Nephron progenitor cell (in vitro differentiated cells): ENCODE data around the gene PLXNA4.
A peak's percentile ranks its signal among the peaks of the same experiment; 100 is the strongest.

Experiments used
- DNase-seq: peaks from one replicate; pipeline ENCODE4 v3.0.0; 2021
- H3K27ac Mint-ChIP-seq: 2 replicates; pipeline ENCODE4 v1.8.0; 2021; ENCODE audit warnings: mild to moderate bottlenecking, moderate library complexity, mixed read lengths
- H3K27me3 Mint-ChIP-seq: 2 replicates; pipeline ENCODE4 v1.8.0; 2021; ENCODE audit warnings: mild to moderate bottlenecking, low read depth, mixed read lengths; ENCODE audit not compliant: poor library complexity
- H3K36me3 Mint-ChIP-seq: 2 replicates; pipeline ENCODE4 v1.8.0; 2021; ENCODE audit warnings: low read depth, mixed read lengths
- H3K4me1 Mint-ChIP-seq: 2 replicates; pipeline ENCODE4 v1.8.0; 2021; ENCODE audit warnings: mixed read lengths
- H3K4me3 Mint-ChIP-seq: 2 replicates; pipeline ENCODE4 v1.8.0; 2021; ENCODE audit warnings: mild to moderate bottlenecking, moderate library complexity, mixed read lengths
- H3K9me3 Mint-ChIP-seq: 2 replicates; pipeline ENCODE4 v1.8.0; 2021; ENCODE audit warnings: mild to moderate bottlenecking, moderate library complexity, mixed read lengths
- TF ChIP-seq, protein P1 (sequence below): fragments of 200-600 bp; sonication (generic); IDR thresholded peaks from 2 replicates; pipeline ENCODE4 v1.5.0; 2021; ENCODE audit warnings: antibody characterized with exemption

Gene PLXNA4

GRCh38 chr7:132355048-132355447, 221.2 kb downstream of the PLXNA4 start:
- DNase-seq, result no peak
- Mint-ChIP-seq H3K27ac (no peak overlapping the region), H3K4me3 (no peak overlapping the region), H3K36me3 (no peaks in the 10 kb centered on the region), H3K9me3 (no peaks in the 10 kb centered on the region), H3K4me1 (peaks cover 45% of the 10 kb centered on the region), H3K27me3 (peaks cover 35% of the 10 kb centered on the region)
- TF ChIP-seq, protein P1, sequence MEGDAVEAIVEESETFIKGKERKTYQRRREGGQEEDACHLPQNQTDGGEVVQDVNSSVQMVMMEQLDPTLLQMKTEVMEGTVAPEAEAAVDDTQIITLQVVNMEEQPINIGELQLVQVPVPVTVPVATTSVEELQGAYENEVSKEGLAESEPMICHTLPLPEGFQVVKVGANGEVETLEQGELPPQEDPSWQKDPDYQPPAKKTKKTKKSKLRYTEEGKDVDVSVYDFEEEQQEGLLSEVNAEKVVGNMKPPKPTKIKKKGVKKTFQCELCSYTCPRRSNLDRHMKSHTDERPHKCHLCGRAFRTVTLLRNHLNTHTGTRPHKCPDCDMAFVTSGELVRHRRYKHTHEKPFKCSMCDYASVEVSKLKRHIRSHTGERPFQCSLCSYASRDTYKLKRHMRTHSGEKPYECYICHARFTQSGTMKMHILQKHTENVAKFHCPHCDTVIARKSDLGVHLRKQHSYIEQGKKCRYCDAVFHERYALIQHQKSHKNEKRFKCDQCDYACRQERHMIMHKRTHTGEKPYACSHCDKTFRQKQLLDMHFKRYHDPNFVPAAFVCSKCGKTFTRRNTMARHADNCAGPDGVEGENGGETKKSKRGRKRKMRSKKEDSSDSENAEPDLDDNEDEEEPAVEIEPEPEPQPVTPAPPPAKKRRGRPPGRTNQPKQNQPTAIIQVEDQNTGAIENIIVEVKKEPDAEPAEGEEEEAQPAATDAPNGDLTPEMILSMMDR, result no peak

- Mint-ChIP-seq H3K27ac (no peak overlapping the region), H3K27me3 (peaks cover 30% of the 10 kb centered on the region), H3K4me3 (no peak overlapping the region), H3K36me3 (no peaks in the 10 kb centered on the region), H3K9me3 (no peaks in the 10 kb centered on the region), H3K4me1 (peaks cover 50% of the 10 kb centered on the region)
- no peak for DNase-seq
- TF ChIP-seq, protein P1, result no peak
Observed at GRCh38 chr7:132354527-132354926, 221.7 kb downstream of the PLXNA4 start.

- H3K4me1 Mint-ChIP-seq, result peaks cover 55% of the 10 kb centered on the region
- peak; percentile 23 for DNase-seq
- no peaks in the 10 kb centered on the region for H3K9me3 Mint-ChIP-seq
Observed at GRCh38 chr7:132353936-132354335, 222.3 kb downstream of the PLXNA4 start.

DNA sequence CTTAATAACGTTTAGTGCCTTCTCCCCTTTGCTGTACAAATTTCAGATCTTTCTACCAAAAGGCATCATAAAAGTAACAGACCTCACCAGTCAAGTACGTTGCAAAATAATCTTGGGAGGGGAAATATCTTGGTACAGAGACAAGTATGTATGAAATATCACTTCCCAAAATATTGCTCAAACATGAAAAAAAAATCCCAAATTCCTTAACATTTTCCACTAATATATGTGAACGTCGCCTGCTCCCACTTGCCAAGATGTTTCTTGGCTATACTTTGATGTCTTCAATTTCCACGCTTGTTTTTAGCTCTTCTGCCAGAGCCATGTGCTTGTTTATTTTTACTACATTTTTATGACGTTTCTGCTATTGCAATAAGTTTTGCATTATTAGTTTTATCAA, 223.5 kb downstream of the PLXNA4 start:
- peaks cover 27% of the 10 kb centered on the region for H3K27me3 Mint-ChIP-seq
- H3K4me3 Mint-ChIP-seq, result no peak overlapping the region
- TF ChIP-seq, protein P1, result no peak
- no peaks in the 10 kb centered on the region for H3K36me3 Mint-ChIP-seq
- H3K4me1 Mint-ChIP-seq, result peaks cover 67% of the 10 kb centered on the region
- DNase-seq, result no peak
- H3K9me3 Mint-ChIP-seq, result no peaks in the 10 kb centered on the region
- H3K27ac Mint-ChIP-seq, result no peak overlapping the region

More at GRCh38 chr7:132353936-132354335, 222.3 kb downstream of the PLXNA4 start:
- TF ChIP-seq, protein P1, result no peak
- Mint-ChIP-seq H3K4me3 (no peak overlapping the region), H3K36me3 (no peaks in the 10 kb centered on the region), H3K27me3 (peaks cover 27% of the 10 kb centered on the region), H3K27ac (peak overlapping the region; percentile 90)

DNA sequence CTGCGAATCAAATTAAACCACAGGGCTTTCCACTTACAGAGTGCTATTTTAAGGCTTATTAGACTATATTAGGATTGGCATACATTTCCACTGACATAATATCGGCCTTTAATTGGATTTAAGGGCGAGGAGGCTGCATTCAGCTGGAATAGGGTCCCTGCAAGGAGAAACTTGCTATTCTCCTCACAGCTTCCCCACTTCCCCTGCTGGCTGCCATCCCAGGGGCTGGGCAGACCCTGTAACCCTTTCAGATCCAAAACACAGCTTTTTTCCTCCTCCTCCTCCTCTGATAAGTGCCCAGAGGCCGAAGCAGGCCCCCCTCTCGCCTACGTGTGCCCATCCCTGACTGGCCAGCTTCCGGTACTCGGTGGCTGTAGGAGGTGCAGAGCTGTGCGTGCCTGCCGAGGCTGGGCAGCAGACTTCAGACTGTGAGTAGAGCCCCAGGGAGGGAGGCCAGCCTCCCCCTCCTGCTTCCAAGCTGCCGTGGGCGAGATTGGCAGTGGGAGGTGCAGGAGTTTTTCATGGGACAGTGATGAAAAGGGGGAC, 224.2 kb downstream of the PLXNA4 start:
- H3K27ac Mint-ChIP-seq, result no peak overlapping the region
- TF ChIP-seq, protein P1, result no peak
- H3K36me3 Mint-ChIP-seq, result no peaks in the 10 kb centered on the region
- H3K9me3 Mint-ChIP-seq, result no peaks in the 10 kb centered on the region
- H3K27me3 Mint-ChIP-seq, result peaks cover 22% of the 10 kb centered on the region
- DNase-seq, result no peak
- H3K4me1 Mint-ChIP-seq, result peaks cover 75% of the 10 kb centered on the region
- no peak overlapping the region for H3K4me3 Mint-ChIP-seq

DNA sequence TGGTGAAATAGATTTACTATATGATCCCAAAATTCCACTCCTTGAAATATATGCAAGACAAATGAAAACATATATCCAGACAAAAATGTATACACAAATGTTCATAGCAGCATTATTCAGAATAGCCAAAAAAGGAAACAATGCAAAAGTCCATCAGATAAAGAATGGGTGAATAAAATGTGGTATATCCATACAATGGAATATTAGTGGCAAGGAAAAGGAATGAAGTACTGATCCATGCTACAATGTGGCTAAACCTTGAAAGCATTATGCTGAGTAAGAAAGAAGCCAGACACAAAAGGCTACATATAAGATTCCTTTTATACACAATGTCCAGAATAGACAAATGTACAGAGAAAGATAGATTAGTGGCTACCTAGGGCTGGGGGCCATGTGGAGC, 225.5 kb downstream of the PLXNA4 start:
- H3K4me3 Mint-ChIP-seq, result no peak overlapping the region
- H3K36me3 Mint-ChIP-seq, result no peaks in the 10 kb centered on the region
- no peaks in the 10 kb centered on the region for H3K9me3 Mint-ChIP-seq
- peaks cover 11% of the 10 kb centered on the region for H3K27me3 Mint-ChIP-seq
- TF ChIP-seq, protein P1, result no peak
- peaks cover 86% of the 10 kb centered on the region for H3K4me1 Mint-ChIP-seq
- DNase-seq, result no peak
- no peak overlapping the region for H3K27ac Mint-ChIP-seq
